ENCODE results near the gene ZNRD2.
"Not testable (repeated sequence)": the region's sequence is repeated elsewhere in the genome, so short reads cannot be mapped to it uniquely, and the experiment has no call there.

- not testable (repeated sequence) for TF ChIP-seq CTCF (IDR thresholded peaks at IDR 0.05; ENCODE audit: insufficient read depth, low read length, poor library complexity, severe bottlenecking); EZH2phosphoT487 (conservative IDR thresholded peaks at IDR 0.05; ENCODE audit: low read length)
Measured at GRCh38 chr11:65522718-65523630, 47.3 kb upstream of the ZNRD2 start.
